Tibial nerve (tissue), 4 donors: Measurements from ENCODE around the gene RNF220. TPM values are rescaled to one million over a fixed set of nuclear protein-coding genes. Genes with fewer than 3 reads are reported as not detected.

Experiments used
- DNase-seq, 2 donors: peaks; one replicate each; pipeline ENCODE4 v3.0.0-alpha.2; 2019; ENCODE audit warnings: low spot score in 2 of 2
- H3K27ac ChIP-seq, 4 donors: fragments of 200-600 bp; sonication (generic) in 3 of 4; one replicate each; pipeline ENCODE4 v1.5.1; 2017 to 2019; ENCODE audit warnings: mild to moderate bottlenecking in 1 of 4
- H3K27me3 ChIP-seq, 2 donors: fragments of 200-600 bp; sonication (generic) in 1 of 2; one replicate each; pipeline versions ENCODE4 v1.5.1 to v1.6.0; 2017 to 2019
- H3K36me3 ChIP-seq, 3 donors: fragments of 200-600 bp; sonication (generic); one replicate each; pipeline ENCODE4 v1.5.1; 2018 to 2019
- H3K4me1 ChIP-seq, 4 donors: fragments of 200-600 bp; sonication (generic) in 3 of 4; one replicate each; pipeline ENCODE4 v1.5.1; 2017 to 2019
- H3K4me3 ChIP-seq, 4 donors: fragments of 200-600 bp; sonication (generic) in 3 of 4; one replicate each; pipeline ENCODE4 v1.5.1; 2017 to 2019; ENCODE audit warnings: mild to moderate bottlenecking in 1 of 4, moderate library complexity in 1 of 4
- H3K9me3 ChIP-seq, 4 donors: fragments of 200-600 bp; sonication (generic) in 3 of 4; one replicate each; pipeline ENCODE4 v1.5.1; 2017 to 2019
- CTCF ChIP-seq, 5 experiments: fragments of 200-600 bp in 3 of 5; fragments of 450-650 bp in 2 of 5; sonication (generic) in 3 of 5; IDR thresholded peaks; one replicate each; pipeline ENCODE4 v1.5.1; 2016 to 2019; ENCODE audit warnings: antibody characterized with exemption in 5 of 5, mild to moderate bottlenecking in 3 of 5, moderate library complexity in 2 of 5
- EP300 ChIP-seq, 2 donors: sonication (generic); formaldehyde crosslinking; IDR thresholded peaks; one replicate each; pipeline ENCODE4 v1.6.1; 2017; ENCODE audit warnings: antibody characterized with exemption in 2 of 2, mild to moderate bottlenecking in 1 of 2
- POLR2A ChIP-seq, 2 donors: fragments of 450-650 bp; IDR thresholded peaks; one replicate each; pipeline ENCODE4 v1.6.1; 2017; ENCODE audit warnings: antibody characterized with exemption in 2 of 2, mild to moderate bottlenecking in 2 of 2, moderate library complexity in 2 of 2
- WGBS, 2 donors: methylation state at CpG; one replicate each; pipeline ENCODE4 v1.1.5; 2018; 5-methylcytosine and 5-hydroxymethylcytosine counted together
- total RNA-seq, 4 donors: library from RNA; depleted of rRNA; stranded (reverse); fragments of >200 nt; gene quantifications; one replicate each; pipeline ENCODE4 v1.1.0, GENCODE V29; 2016

RNF220 gene
- total RNA-seq, 4 donors from 2014 or later: 110 to 151 (median 114) TPM

GRCh38 chr1:44366371-44366975, 38.6 kb upstream of the RNF220 start:
- DNase-seq: no peak
- H3K27me3 ChIP-seq: no peaks in the 10 kb centered on the region
- no peak for TF ChIP-seq EP300 (IDR thresholded peaks at IDR 0.05)
- TF ChIP-seq POLR2A (IDR thresholded peaks at IDR 0.05): no peak
- TF ChIP-seq CTCF (IDR thresholded peaks at IDR 0.05): no peak
- no peaks in the 10 kb centered on the region for H3K36me3 ChIP-seq
- WGBS, 2 donors: 74 to 78% methylated on average over 7 of the region's 7 CpGs
- H3K4me3 ChIP-seq: no peak overlapping the region
- no peaks in the 10 kb centered on the region for H3K4me1 ChIP-seq
- H3K9me3 ChIP-seq: no peaks in the 10 kb centered on the region
- H3K27ac ChIP-seq: no peak overlapping the region

- TF ChIP-seq EP300 (IDR thresholded peaks at IDR 0.05): no peak
- Histone ChIP-seq H3K27ac (no peak overlapping the region), H3K36me3 (no peaks in the 10 kb centered on the region), H3K4me3 (no peak overlapping the region), H3K9me3 (no peaks in the 10 kb centered on the region), H3K4me1 (no peaks in the 10 kb centered on the region), H3K27me3 (no peaks in the 10 kb centered on the region)
- DNase-seq: no peak
- WGBS, 2 donors: 56 to 69% methylated on average over 1 of the region's 1 CpG
These were observed 37.1 kb upstream of the RNF220 start for GRCh38 chr1:44367944-44368343.

GRCh38 chr1:44368471-44369151, 36.4 kb upstream of the RNF220 start:
- Histone ChIP-seq H3K4me3 (no peak overlapping the region), H3K27ac (no peak overlapping the region), H3K9me3 (no peaks in the 10 kb centered on the region), H3K4me1 (no peaks in the 10 kb centered on the region), H3K27me3 (no peaks in the 10 kb centered on the region), H3K36me3 (no peaks in the 10 kb centered on the region)
- TF ChIP-seq CTCF (IDR thresholded peaks at IDR 0.05) (no peak), EP300 (IDR thresholded peaks at IDR 0.05) (no peak), POLR2A (IDR thresholded peaks at IDR 0.05) (no peak)
- 67 to 77% methylated on average over 12 of the region's 12 CpGs for WGBS, 2 donors
- no peak for DNase-seq

GRCh38 chr1:44371206-44371605, 33.8 kb upstream of the RNF220 start:
- Histone ChIP-seq H3K4me3 (no peak overlapping the region), H3K36me3 (no peaks in the 10 kb centered on the region), H3K27me3 (no peaks in the 10 kb centered on the region), H3K9me3 (no peaks in the 10 kb centered on the region), H3K27ac (no peak overlapping the region), H3K4me1 (no peaks in the 10 kb centered on the region)
- no peak for TF ChIP-seq EP300 (IDR thresholded peaks at IDR 0.05)
- no peak for TF ChIP-seq POLR2A (IDR thresholded peaks at IDR 0.05)
- DNase-seq: no peak

GRCh38 chr1:44375547-44375946, 29.5 kb upstream of the RNF220 start:
- H3K4me3 ChIP-seq: no peak overlapping the region
- TF ChIP-seq POLR2A (IDR thresholded peaks at IDR 0.05): no peak
- no peak for TF ChIP-seq EP300 (IDR thresholded peaks at IDR 0.05)
- no peak for TF ChIP-seq CTCF (IDR thresholded peaks at IDR 0.05)
- DNase-seq: no peak
- H3K4me1 ChIP-seq: no peaks in the 10 kb centered on the region
- no peaks in the 10 kb centered on the region for H3K9me3 ChIP-seq
- 94 to 95% methylated on average over 6 of the region's 6 CpGs for WGBS, 2 donors
- no peaks in the 10 kb centered on the region for H3K27me3 ChIP-seq
- H3K36me3 ChIP-seq: no peaks in the 10 kb centered on the region
- no peak overlapping the region for H3K27ac ChIP-seq

- TF ChIP-seq EP300 (IDR thresholded peaks at IDR 0.05): no peak
- TF ChIP-seq CTCF (IDR thresholded peaks at IDR 0.05): peak; percentile 48 to 72 (median 58)
- TF ChIP-seq POLR2A (IDR thresholded peaks at IDR 0.05): no peak
- no peak overlapping the region for H3K27ac ChIP-seq
- H3K27me3 ChIP-seq: no peaks in the 10 kb centered on the region
- H3K36me3 ChIP-seq: no peaks in the 10 kb centered on the region
- H3K9me3 ChIP-seq: no peaks in the 10 kb centered on the region
- H3K4me1 ChIP-seq: no peaks in the 10 kb centered on the region
- H3K4me3 ChIP-seq: no peak overlapping the region
- peak in 1 of 2 donors; percentile 34 for DNase-seq
- 57 to 64% methylated on average over 12 of the region's 12 CpGs for WGBS, 2 donors
These were observed 26.9 kb upstream of the RNF220 start for GRCh38 chr1:44377925-44378784.
